ENCODE measurements around the gene RPS26. TPM values are rescaled to one million over a fixed set of nuclear protein-coding genes. Genes with fewer than 3 reads are reported as not detected.
A peak's percentile ranks its signal among the peaks of the same experiment; 100 is the strongest.

The RPS26 gene
- total and polyA plus RNA-seq, 2 donors (not counting 3 experiments of a cell fraction or from before 2014, with no cell fraction given): 57.3 to 1,847 TPM

DNA sequence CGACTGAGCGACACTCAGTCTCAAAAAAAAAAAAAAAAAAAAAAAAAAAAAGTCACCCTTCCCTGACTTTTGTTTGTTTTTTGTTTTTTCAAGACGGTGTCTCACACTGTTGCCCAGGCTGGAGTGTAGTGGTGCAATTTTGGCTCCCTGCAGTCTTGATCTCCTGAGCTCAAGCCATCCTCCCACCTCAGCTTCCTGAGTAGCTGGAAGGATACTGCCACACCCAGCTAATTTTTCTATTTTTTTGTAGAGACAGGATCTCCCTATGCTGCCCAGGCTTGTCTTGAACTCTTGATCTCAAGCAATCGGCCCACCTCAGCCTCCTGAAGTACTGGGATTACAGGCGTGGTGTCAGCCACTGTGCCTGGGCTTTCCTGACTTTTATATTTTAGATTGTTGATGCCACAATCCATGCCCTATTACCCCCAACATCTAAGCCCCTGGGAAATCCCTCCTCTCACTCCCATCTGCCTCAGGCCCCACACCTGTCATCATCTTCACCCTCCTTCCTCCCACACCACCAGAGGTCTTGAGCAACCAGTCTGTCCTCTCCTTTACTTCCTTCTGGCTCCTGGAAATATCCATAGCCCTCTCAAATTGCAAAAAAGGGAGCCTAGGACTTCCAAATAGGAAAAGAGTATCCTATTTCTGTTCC, 13.1 kb upstream of the RPS26 start:
- peaks cover 17% of the 10 kb centered on the region for H3K4me1 ChIP-seq (ENCODE audit: control insufficient read depth, extremely low read depth, insufficient read depth, low read length)
- no TSS peak for BruUV-seq (replicated peaks)

More for the DNA sequence above, 13.1 kb upstream of the RPS26 start:
- Histone ChIP-seq H3K79me2 (ENCODE audit: control insufficient read depth, insufficient read depth, low read length) (no peaks in the 10 kb centered on the region), H2AFZ (ENCODE audit: low read depth, low read length) (peak overlapping the region; percentile 61), H3K9me3 (replicated peaks; ENCODE audit: control insufficient read depth, insufficient read depth, low read length) (no peaks in the 10 kb centered on the region), H3K27me3 (ENCODE audit: control insufficient read depth in 2 of 2, insufficient read depth in 2 of 2, low read length in 2 of 2) (no peaks in the 10 kb centered on the region), H3K27ac (ENCODE audit: insufficient read depth, low read depth, low read length) (peak overlapping the region; percentile 14), H3K36me3 (ENCODE audit: control insufficient read depth in 2 of 2, extremely low read depth in 1 of 2, insufficient read depth in 2 of 2, low read length in 2 of 2) (peaks cover 2 to 6% of the 10 kb centered on the region in 2 experiments), H3K9ac (replicated peaks; ENCODE audit: extremely low read depth, insufficient read depth, low read length) (no peak overlapping the region), H3K4me2 (ENCODE audit: insufficient read depth, low read length) (peak overlapping the region; percentile 86), H3K4me3 (replicated peaks in 1 of 3; ENCODE audit: insufficient read depth in 1 of 3, low read depth in 1 of 3, low read length in 3 of 3) (no peak overlapping the region), H3K9me1 (replicated peaks; ENCODE audit: control insufficient read depth, extremely low read depth, insufficient read depth, low read length) (no peaks in the 10 kb centered on the region), H4K20me1 (replicated peaks; ENCODE audit: control insufficient read depth, extremely low read depth, insufficient read depth, low read length) (no peaks in the 10 kb centered on the region)
- FAIRE-seq (peak; percentile 42), DNase-seq (ENCODE audit: low read depth, low spot score) (peak; percentile 16)
- intact Hi-C loops (cut with micrococcal nuclease): loop anchor here (1.0 to 2.0 kb wide), 5 partner anchors 13 to 289 kb away; partner anchors contain the start of gene RPS26
- ChIA-PET POLR2A (interaction anchor here (0.9 to 1.4 kb wide), 2 partner anchors 12 to 32 kb away, joined by 4 to 9 read pairs; partner anchors contain the start of gene SUOX), CTCF (interaction anchor here (0.6 to 5.4 kb wide), 28 partner anchors 9 to 299 kb away, joined by 3 to 295 read pairs (median 6); partner anchors contain the start of genes CD63, PA2G4, RAB5B and SUOX)
- dilution Hi-C loops (cut with MboI; ENCODE audit: extremely low pct_ligation_motif_present, low sequenced_read_pairs): no loop called here
- no peak for TF ChIP-seq POLR2A (IDR thresholded peaks at IDR 0.05; ENCODE audit: low read depth, low read length)
- no peak for TF ChIP-seq EZH2 (IDR thresholded peaks at IDR 0.05; ENCODE audit: borderline replicate concordance, low read depth, low read length, severe bottlenecking)
- no peak for TF ChIP-seq JUN (IDR thresholded peaks at IDR 0.05; ENCODE audit: borderline replicate concordance, insufficient read depth, insufficient read length, low read depth)
- TF ChIP-seq, protein P1, sequence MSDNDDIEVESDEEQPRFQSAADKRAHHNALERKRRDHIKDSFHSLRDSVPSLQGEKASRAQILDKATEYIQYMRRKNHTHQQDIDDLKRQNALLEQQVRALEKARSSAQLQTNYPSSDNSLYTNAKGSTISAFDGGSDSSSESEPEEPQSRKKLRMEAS (IDR thresholded peaks at IDR 0.05; ENCODE audit: insufficient read depth, insufficient read length): no peak
- TF ChIP-seq MYC (IDR thresholded peaks at IDR 0.05; ENCODE audit: low read depth, low read length): no peak
- TF ChIP-seq GATA2 (IDR thresholded peaks at IDR 0.05; ENCODE audit: insufficient read depth, insufficient read length, low read depth, low read length): no peak
- TF ChIP-seq POLR2AphosphoS5 (IDR thresholded peaks at IDR 0.05; ENCODE audit: insufficient read depth, low read depth, low read length): no peak
- TF ChIP-seq FOS (IDR thresholded peaks at IDR 0.05; ENCODE audit: borderline replicate concordance, insufficient read depth, low read length): no peak
- TF ChIP-seq, protein P2, sequence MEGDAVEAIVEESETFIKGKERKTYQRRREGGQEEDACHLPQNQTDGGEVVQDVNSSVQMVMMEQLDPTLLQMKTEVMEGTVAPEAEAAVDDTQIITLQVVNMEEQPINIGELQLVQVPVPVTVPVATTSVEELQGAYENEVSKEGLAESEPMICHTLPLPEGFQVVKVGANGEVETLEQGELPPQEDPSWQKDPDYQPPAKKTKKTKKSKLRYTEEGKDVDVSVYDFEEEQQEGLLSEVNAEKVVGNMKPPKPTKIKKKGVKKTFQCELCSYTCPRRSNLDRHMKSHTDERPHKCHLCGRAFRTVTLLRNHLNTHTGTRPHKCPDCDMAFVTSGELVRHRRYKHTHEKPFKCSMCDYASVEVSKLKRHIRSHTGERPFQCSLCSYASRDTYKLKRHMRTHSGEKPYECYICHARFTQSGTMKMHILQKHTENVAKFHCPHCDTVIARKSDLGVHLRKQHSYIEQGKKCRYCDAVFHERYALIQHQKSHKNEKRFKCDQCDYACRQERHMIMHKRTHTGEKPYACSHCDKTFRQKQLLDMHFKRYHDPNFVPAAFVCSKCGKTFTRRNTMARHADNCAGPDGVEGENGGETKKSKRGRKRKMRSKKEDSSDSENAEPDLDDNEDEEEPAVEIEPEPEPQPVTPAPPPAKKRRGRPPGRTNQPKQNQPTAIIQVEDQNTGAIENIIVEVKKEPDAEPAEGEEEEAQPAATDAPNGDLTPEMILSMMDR (IDR thresholded peaks at IDR 0.05; ENCODE audit: extremely low read depth in 1 of 2, insufficient read depth in 1 of 2, low read depth in 1 of 2, low read length in 2 of 2): no peak

All from endothelial cell of umbilical vein (primary cell).